Mesenchymal stem cell (in vitro differentiated cells and primary cell): ENCODE measurements around the gene VCP.
A peak's percentile ranks its signal among the peaks of the same experiment; 100 is the strongest.

Experiments
- DNase-seq: peaks from one replicate; pipeline ENCODE4 v3.0.0-alpha.2; 2013
- H2AFZ ChIP-seq: one replicate; pipeline ENCODE4 v1.6.1; 2013; ENCODE audit warnings: low read depth, mild to moderate bottlenecking, control low read depth, inconsistent platforms, low read length, moderate library complexity
- H2AK5ac ChIP-seq: 2 replicates; pipeline ENCODE4 v1.6.1; 2013; ENCODE audit warnings: low read length, moderate library complexity, mild to moderate bottlenecking, inconsistent platforms; ENCODE audit not compliant: severe bottlenecking
- H2BK120ac ChIP-seq: one replicate; pipeline ENCODE4 v1.6.1; 2013; ENCODE audit warnings: low read depth, mild to moderate bottlenecking, inconsistent platforms, low read length, moderate library complexity
- H2BK12ac ChIP-seq, 2 experiments: one replicate each; pipeline ENCODE4 v1.6.1; 2013; ENCODE audit warnings: inconsistent platforms in 2 of 2, low read length in 2 of 2, mild to moderate bottlenecking in 2 of 2, moderate library complexity in 2 of 2, control low read depth in 1 of 2
- H2BK15ac ChIP-seq: one replicate; pipeline ENCODE4 v1.6.1; 2013; ENCODE audit warnings: mild to moderate bottlenecking, low read depth, inconsistent platforms; ENCODE audit not compliant: poor library complexity, severe bottlenecking
- H2BK5ac ChIP-seq: 2 replicates; pipeline ENCODE4 v1.6.1; 2013; ENCODE audit warnings: low read depth, mild to moderate bottlenecking, low read length, control low read depth, inconsistent platforms; ENCODE audit not compliant: poor library complexity, severe bottlenecking
- H3K14ac ChIP-seq, 2 experiments: one replicate each; pipeline ENCODE4 v1.6.1; 2013; ENCODE audit warnings: inconsistent platforms in 2 of 2, low read length in 2 of 2, control low read depth in 1 of 2, mild to moderate bottlenecking in 1 of 2, moderate library complexity in 1 of 2
- H3K18ac ChIP-seq, 2 experiments: one replicate each; pipeline ENCODE4 v1.6.1; 2013; ENCODE audit warnings: inconsistent platforms in 2 of 2, low read length in 2 of 2, control low read depth in 1 of 2, low read depth in 1 of 2, mild to moderate bottlenecking in 1 of 2
- H3K23ac ChIP-seq, 2 experiments: one replicate each; pipeline ENCODE4 v1.6.1; 2013; ENCODE audit warnings: inconsistent platforms in 2 of 2, low read length in 2 of 2, mild to moderate bottlenecking in 2 of 2, moderate library complexity in 2 of 2, control low read depth in 1 of 2
- H3K27ac ChIP-seq: 2 replicates; pipeline ENCODE4 v1.5.1; 2013; ENCODE audit warnings: mild to moderate bottlenecking, moderate library complexity, low read length, control low read depth, inconsistent platforms; ENCODE audit not compliant: poor library complexity, severe bottlenecking
- H3K27me3 ChIP-seq, 2 experiments: 2 replicates each; pipeline versions ENCODE4 v1.6.1 to v1.7.0; 2013; ENCODE audit warnings: low read length in 2 of 2, mild to moderate bottlenecking in 2 of 2, moderate library complexity in 2 of 2, control low read depth in 1 of 2, inconsistent platforms in 1 of 2; ENCODE audit not compliant: control insufficient read depth in 1 of 2, insufficient read depth in 1 of 2
- H3K36me3 ChIP-seq, 2 experiments: 2 replicates each; pipeline versions ENCODE4 v1.6.1 to v1.7.0; 2013; ENCODE audit warnings: low read length in 2 of 2, control low read depth in 1 of 2, inconsistent platforms in 1 of 2, low read depth in 1 of 2, mild to moderate bottlenecking in 1 of 2; ENCODE audit not compliant: insufficient read depth in 2 of 2, control insufficient read depth in 1 of 2
- H3K4ac ChIP-seq, 2 experiments: one replicate each; pipeline ENCODE4 v1.6.1; 2013; ENCODE audit warnings: inconsistent platforms in 2 of 2, low read length in 2 of 2, mild to moderate bottlenecking in 2 of 2, moderate library complexity in 2 of 2, control low read depth in 1 of 2, low read depth in 1 of 2
- H3K4me1 ChIP-seq: 2 replicates; pipeline ENCODE4 v1.6.1; 2013; ENCODE audit warnings: low read depth, low read length, control low read depth; ENCODE audit not compliant: control insufficient read depth, insufficient read depth
- H3K4me2 ChIP-seq: 2 replicates; pipeline ENCODE4 v1.6.1; 2013; ENCODE audit warnings: low read length, mild to moderate bottlenecking, inconsistent platforms; ENCODE audit not compliant: poor library complexity, severe bottlenecking
- H3K4me3 ChIP-seq, 2 experiments: 2 replicates each; pipeline versions ENCODE4 v1.5.1 to v1.7.0; 2013; ENCODE audit warnings: low read length in 2 of 2, mild to moderate bottlenecking in 2 of 2, control low read depth in 1 of 2, low read depth in 1 of 2; ENCODE audit not compliant: insufficient read depth in 1 of 2
- H3K79me1 ChIP-seq: replicated peaks from 2 replicates; pipeline ENCODE4 v1.6.1; 2013; ENCODE audit warnings: mild to moderate bottlenecking, control low read depth, low read length, inconsistent platforms; ENCODE audit not compliant: poor library complexity, severe bottlenecking
- H3K9ac ChIP-seq: 2 replicates; pipeline ENCODE4 v1.7.0; 2013; ENCODE audit warnings: mild to moderate bottlenecking, low read length, moderate library complexity
- H3K9me3 ChIP-seq: 2 replicates; pipeline ENCODE4 v1.7.0; 2013; ENCODE audit warnings: mild to moderate bottlenecking, low read length; ENCODE audit not compliant: control insufficient read depth
- H4K8ac ChIP-seq: one replicate; pipeline ENCODE4 v1.6.1; 2013; ENCODE audit warnings: inconsistent platforms, mild to moderate bottlenecking, low read length, moderate library complexity
- H4K91ac ChIP-seq: one replicate; pipeline ENCODE4 v1.6.1; 2013; ENCODE audit warnings: mild to moderate bottlenecking, low read length, inconsistent platforms
- WGBS: methylation state at CpG from one replicate; pipeline ENCODE4 v1.1.7; 2013; ENCODE audit warnings: mixed read lengths; 5-methylcytosine and 5-hydroxymethylcytosine counted together

VCP gene

GRCh38 chr9:35054871-35055644, 17.4 kb downstream of the VCP start:
- Histone ChIP-seq H3K23ac (no peak overlapping the region), H2BK12ac (no peak overlapping the region), H3K79me1 (peaks cover 33% of the 10 kb centered on the region), H3K9me3 (no peaks in the 10 kb centered on the region), H3K18ac (no peak overlapping the region), H2AK5ac (no peak overlapping the region), H3K14ac (no peak overlapping the region), H3K27me3 (no peaks in the 10 kb centered on the region), H3K9ac (no peak overlapping the region), H3K4ac (no peak overlapping the region), H3K27ac (no peak overlapping the region), H4K91ac (no peak overlapping the region), H3K4me1 (no peaks in the 10 kb centered on the region), H3K4me2 (no peak overlapping the region), H2BK15ac (no peak overlapping the region), H2BK120ac (no peak overlapping the region), H4K8ac (no peak overlapping the region), H2BK5ac (no peak overlapping the region), H3K4me3 (no peak overlapping the region), H2AFZ (no peak overlapping the region), H3K36me3 (peaks cover 57 to 97% of the 10 kb centered on the region in 2 experiments)
- DNase-seq: no peak
- 99% methylated on average over 14 of the region's 14 CpGs for WGBS

GRCh38 chr9:35054185-35054835, 18.1 kb downstream of the VCP start:
- H2AFZ ChIP-seq: no peak overlapping the region
- no peak overlapping the region for H2BK5ac ChIP-seq
- no peak for DNase-seq
- no peak overlapping the region for H2BK120ac ChIP-seq
- H3K4me2 ChIP-seq: no peak overlapping the region
- H2BK12ac ChIP-seq: no peak overlapping the region
- 56% methylated on average over 4 of the region's 5 CpGs for WGBS
- no peak overlapping the region for H4K8ac ChIP-seq
- H2AK5ac ChIP-seq: no peak overlapping the region
- H3K4me1 ChIP-seq: no peaks in the 10 kb centered on the region
- no peak overlapping the region for H3K27ac ChIP-seq
- no peaks in the 10 kb centered on the region for H3K9me3 ChIP-seq
- H3K14ac ChIP-seq: no peak overlapping the region
- peaks cover 27% of the 10 kb centered on the region for H3K79me1 ChIP-seq
- no peak overlapping the region for H3K4ac ChIP-seq
- H3K9ac ChIP-seq: no peak overlapping the region
- no peak overlapping the region for H4K91ac ChIP-seq
- no peak overlapping the region for H3K23ac ChIP-seq
- peaks cover 56 to 96% of the 10 kb centered on the region in 2 experiments for H3K36me3 ChIP-seq
- no peaks in the 10 kb centered on the region for H3K27me3 ChIP-seq
- H3K18ac ChIP-seq: no peak overlapping the region
- no peak overlapping the region for H2BK15ac ChIP-seq
- H3K4me3 ChIP-seq: no peak overlapping the region

- 98% methylated on average over 5 of the region's 7 CpGs for WGBS
Observed at GRCh38 chr9:35051069-35051967, 21.1 kb downstream of the VCP start.

GRCh38 chr9:35048511-35048910, 23.9 kb downstream of the VCP start:
- H3K4ac ChIP-seq: no peak overlapping the region
- H3K79me1 ChIP-seq: peaks cover 14% of the 10 kb centered on the region
- no peak overlapping the region for H2BK12ac ChIP-seq
- H3K9ac ChIP-seq: no peak overlapping the region
- no peak overlapping the region for H3K4me2 ChIP-seq
- no peak overlapping the region for H2BK5ac ChIP-seq
- H2AFZ ChIP-seq: no peak overlapping the region
- H4K91ac ChIP-seq: no peak overlapping the region
- H4K8ac ChIP-seq: no peak overlapping the region
- H2BK120ac ChIP-seq: no peak overlapping the region
- H3K4me3 ChIP-seq: no peak overlapping the region
- H3K9me3 ChIP-seq: no peaks in the 10 kb centered on the region
- H3K27me3 ChIP-seq: no peaks in the 10 kb centered on the region
- H3K4me1 ChIP-seq: peaks cover 10% of the 10 kb centered on the region
- no peak overlapping the region for H2BK15ac ChIP-seq
- 99% methylated on average over 5 of the region's 6 CpGs for WGBS
- H3K18ac ChIP-seq: no peak overlapping the region
- no peak overlapping the region for H3K14ac ChIP-seq
- no peak for DNase-seq
- H3K23ac ChIP-seq: no peak overlapping the region
- no peak overlapping the region for H2AK5ac ChIP-seq
- peaks cover 38 to 81% of the 10 kb centered on the region in 2 experiments for H3K36me3 ChIP-seq
- no peak overlapping the region for H3K27ac ChIP-seq

More at GRCh38 chr9:35051069-35051967, 21.1 kb downstream of the VCP start:
- no peak overlapping the region for H3K4me3 ChIP-seq
- H3K18ac ChIP-seq: no peak overlapping the region
- H2AFZ ChIP-seq: no peak overlapping the region
- H2BK15ac ChIP-seq: no peak overlapping the region
- H3K27ac ChIP-seq: no peak overlapping the region
- H2AK5ac ChIP-seq: no peak overlapping the region
- H3K9ac ChIP-seq: peak overlapping the region; percentile 9
- H4K91ac ChIP-seq: no peak overlapping the region
- H3K9me3 ChIP-seq: no peaks in the 10 kb centered on the region
- H3K27me3 ChIP-seq: no peaks in the 10 kb centered on the region
- peaks cover 18% of the 10 kb centered on the region for H3K79me1 ChIP-seq
- no peak overlapping the region for H3K23ac ChIP-seq
- H3K36me3 ChIP-seq: peaks cover 43 to 85% of the 10 kb centered on the region in 2 experiments
- no peak overlapping the region for H3K14ac ChIP-seq
- H2BK120ac ChIP-seq: no peak overlapping the region
- no peak overlapping the region for H2BK5ac ChIP-seq
- no peak overlapping the region for H4K8ac ChIP-seq
- DNase-seq: peak; percentile 69
- no peak overlapping the region for H3K4me2 ChIP-seq
- no peak overlapping the region for H3K4ac ChIP-seq
- H3K4me1 ChIP-seq: no peaks in the 10 kb centered on the region
- no peak overlapping the region for H2BK12ac ChIP-seq
